Measurements from ENCODE around the gene DTHD1. TPM values are rescaled to one million over a fixed set of nuclear protein-coding genes. Genes with fewer than 3 reads are reported as not detected.

The DTHD1 gene
- total and polyA plus RNA-seq, 7 donors, result under 0.01 to 0.27 (median 0.21) TPM; not detected in 3

- intact Hi-C loops (cut with DNase I), result no loop called here
- WGBS, 2 donors, result 87 to 94% methylated on average over 7 of the region's 7 CpGs
- no peaks in the 10 kb centered on the region for H3K4me1 ChIP-seq
- TF ChIP-seq POLR2A (IDR thresholded peaks at IDR 0.05) (no peak), EP300 (IDR thresholded peaks at IDR 0.05) (no peak), CTCF (IDR thresholded peaks at IDR 0.05) (no peak), POLR2AphosphoS5 (IDR thresholded peaks at IDR 0.05) (no peak)
- H3K9me3 ChIP-seq, result no peaks in the 10 kb centered on the region
- no peaks in the 10 kb centered on the region for H3K36me3 ChIP-seq
- no peak for DNase-seq
- H3K27ac ChIP-seq, result no peak overlapping the region
- no peaks in the 10 kb centered on the region for H3K27me3 ChIP-seq
- no peak overlapping the region for H3K4me3 ChIP-seq
Measured at GRCh38 chr4:36332023-36332781, 50.8 kb downstream of the DTHD1 start.

GRCh38 chr4:36332782-36333131, 51.3 kb downstream of the DTHD1 start:
- Histone ChIP-seq H3K27me3 (no peaks in the 10 kb centered on the region), H3K27ac (no peak overlapping the region), H3K36me3 (no peaks in the 10 kb centered on the region), H3K4me1 (no peaks in the 10 kb centered on the region), H3K9me3 (no peaks in the 10 kb centered on the region), H3K4me3 (no peak overlapping the region)
- no peak for TF ChIP-seq POLR2AphosphoS5 (IDR thresholded peaks at IDR 0.05)
- TF ChIP-seq EP300 (IDR thresholded peaks at IDR 0.05), result no peak
- TF ChIP-seq CTCF (IDR thresholded peaks at IDR 0.05), result no peak
- TF ChIP-seq POLR2A (IDR thresholded peaks at IDR 0.05), result no peak
- no peak for DNase-seq
- intact Hi-C loops (cut with DNase I), result no loop called here

- DNase-seq, result no peak
- H3K27me3 ChIP-seq, result no peaks in the 10 kb centered on the region
- no peak overlapping the region for H3K4me3 ChIP-seq
- H3K9me3 ChIP-seq, result no peaks in the 10 kb centered on the region
- no peaks in the 10 kb centered on the region for H3K36me3 ChIP-seq
- intact Hi-C loops (cut with DNase I), result no loop called here
- 79 to 91% methylated on average over 6 of the region's 6 CpGs for WGBS, 2 donors
- no peak overlapping the region for H3K27ac ChIP-seq
- TF ChIP-seq EP300 (IDR thresholded peaks at IDR 0.05) (no peak), POLR2A (IDR thresholded peaks at IDR 0.05) (no peak), CTCF (IDR thresholded peaks at IDR 0.05) (no peak), POLR2AphosphoS5 (IDR thresholded peaks at IDR 0.05) (no peak)
- no peaks in the 10 kb centered on the region for H3K4me1 ChIP-seq
Measured at GRCh38 chr4:36333303-36333877, 52.0 kb downstream of the DTHD1 start.

GRCh38 chr4:36337665-36338185, 56.3 kb downstream of the DTHD1 start:
- intact Hi-C loops (cut with DNase I), result no loop called here
- TF ChIP-seq CTCF (IDR thresholded peaks at IDR 0.05) (no peak), EP300 (IDR thresholded peaks at IDR 0.05) (no peak), POLR2AphosphoS5 (IDR thresholded peaks at IDR 0.05) (no peak), POLR2A (IDR thresholded peaks at IDR 0.05) (no peak)
- WGBS, 2 donors, result 7 to 16% methylated on average over 1 of the region's 1 CpG

More at GRCh38 chr4:36337665-36338185, 56.3 kb downstream of the DTHD1 start:
- H3K4me1 ChIP-seq, result no peaks in the 10 kb centered on the region
- H3K4me3 ChIP-seq, result no peak overlapping the region
- no peaks in the 10 kb centered on the region for H3K27me3 ChIP-seq
- no peaks in the 10 kb centered on the region for H3K36me3 ChIP-seq
- DNase-seq, result no peak
- H3K27ac ChIP-seq, result no peak overlapping the region
- no peaks in the 10 kb centered on the region for H3K9me3 ChIP-seq

Data from sigmoid colon (tissue), 7 donors.